Uterus (tissue), 4 donors: ENCODE measurements around the gene SGK2. TPM values are rescaled to one million over a fixed set of nuclear protein-coding genes. Genes with fewer than 3 reads are reported as not detected.

ENCODE experiments used
- DNase-seq, 2 donors: peaks; one replicate each; pipeline ENCODE4 v3.0.0-alpha.2; 2019 to 2020
- H3K27ac ChIP-seq, 2 donors: fragments of 200-600 bp; sonication (generic); 1 replicate in 1 of 2; 2 replicates in 1 of 2; pipeline ENCODE4 v1.5.1; 2016 to 2018
- H3K27me3 ChIP-seq, 2 donors: fragments of 200-600 bp; sonication (generic); one replicate each; pipeline ENCODE4 v1.5.1; 2018 to 2019; ENCODE audit warnings: control low read depth in 1 of 2
- H3K36me3 ChIP-seq, 2 donors: fragments of 200-600 bp; sonication (generic); one replicate each; pipeline ENCODE4 v1.5.1; 2019; ENCODE audit warnings: control low read depth in 1 of 2
- H3K4me1 ChIP-seq, 2 donors: fragments of 200-600 bp; sonication (generic); one replicate each; pipeline ENCODE4 v1.5.1; 2018 to 2019; ENCODE audit warnings: control low read depth in 1 of 2
- H3K4me3 ChIP-seq, 2 donors: fragments of 200-600 bp; sonication (generic); 1 replicate in 1 of 2; 2 replicates in 1 of 2; pipeline ENCODE4 v1.5.1; 2018 to 2019; ENCODE audit warnings: mild to moderate bottlenecking in 1 of 2
- H3K9me3 ChIP-seq, 2 donors: fragments of 200-600 bp; sonication (generic); one replicate each; pipeline ENCODE4 v1.5.1; 2019; ENCODE audit warnings: control low read depth in 1 of 2
- CTCF ChIP-seq, 4 experiments: fragments of 200-600 bp in 2 of 4; fragments of 450-650 bp in 2 of 4; sonication (generic) in 2 of 4; IDR thresholded peaks; one replicate each; pipeline ENCODE4 v1.5.1; 2016 to 2019; ENCODE audit warnings: antibody characterized with exemption in 4 of 4, mild to moderate bottlenecking in 2 of 4, moderate library complexity in 1 of 4
- POLR2A ChIP-seq, 2 donors: fragments of 450-650 bp; IDR thresholded peaks; one replicate each; pipeline ENCODE4 v1.6.1; 2016; ENCODE audit warnings: antibody characterized with exemption in 2 of 2, mild to moderate bottlenecking in 1 of 2, moderate library complexity in 1 of 2
- intact Hi-C: fragments of 100-400 bp; cut with DNase I; formaldehyde crosslinking; loops from one replicate; pipeline ENCODE4 v1.15.1; 2023; ENCODE audit warnings: low total_unique reads
- total RNA-seq, 4 donors: library from RNA; depleted of rRNA in 3 of 4; stranded (reverse); fragments of >200 nt in 3 of 4; gene quantifications; one replicate each; pipeline versions ENCODE4 v1.1.0 to v1.2.4, GENCODE V29; 2014 to 2023
- donor health status: DM: yes; HTN: yes; CAD: no.

The SGK2 gene
- total RNA-seq, 4 donors from 2014 or later = 0.77 to 5.9 (median 2.4) TPM; not detected in 1

- intact Hi-C loops = no loop called here
- TF ChIP-seq POLR2A (IDR thresholded peaks at IDR 0.05) = no peak
- TF ChIP-seq CTCF (IDR thresholded peaks at IDR 0.05) = no peak
- H3K9me3 ChIP-seq = no peaks in the 10 kb centered on the region
- H3K4me1 ChIP-seq = no peaks in the 10 kb centered on the region
- no peak overlapping the region for H3K27ac ChIP-seq
- H3K36me3 ChIP-seq = no peaks in the 10 kb centered on the region
- DNase-seq = no peak
- no peaks in the 10 kb centered on the region for H3K27me3 ChIP-seq
- H3K4me3 ChIP-seq = no peak overlapping the region
Measured at GRCh38 chr20:43550456-43550855, 8.4 kb upstream of the SGK2 start.

- H3K9me3 ChIP-seq = no peaks in the 10 kb centered on the region
- no peak overlapping the region for H3K4me3 ChIP-seq
- DNase-seq = no peak
- no peak for TF ChIP-seq POLR2A (IDR thresholded peaks at IDR 0.05)
- TF ChIP-seq CTCF (IDR thresholded peaks at IDR 0.05) = no peak
- intact Hi-C loops = no loop called here
- no peaks in the 10 kb centered on the region for H3K27me3 ChIP-seq
- H3K36me3 ChIP-seq = no peaks in the 10 kb centered on the region
- no peak overlapping the region for H3K27ac ChIP-seq
- no peaks in the 10 kb centered on the region for H3K4me1 ChIP-seq
Measured at GRCh38 chr20:43554369-43554768, 4.5 kb upstream of the SGK2 start.

GRCh38 chr20:43559147-43559987, 540 bp downstream of the SGK2 start:
- TF ChIP-seq CTCF (IDR thresholded peaks at IDR 0.05) (no peak), POLR2A (IDR thresholded peaks at IDR 0.05) (no peak)
- intact Hi-C loops = no loop called here
- no peak for DNase-seq
- H3K27me3 ChIP-seq = no peaks in the 10 kb centered on the region
- no peak overlapping the region for H3K27ac ChIP-seq
- no peaks in the 10 kb centered on the region for H3K4me1 ChIP-seq
- H3K4me3 ChIP-seq = no peak overlapping the region
- H3K36me3 ChIP-seq = no peaks in the 10 kb centered on the region
- no peaks in the 10 kb centered on the region for H3K9me3 ChIP-seq

GRCh38 chr20:43560974-43561373, 2.1 kb downstream of the SGK2 start:
- TF ChIP-seq POLR2A (IDR thresholded peaks at IDR 0.05) (no peak), CTCF (IDR thresholded peaks at IDR 0.05) (no peak)
- no peak overlapping the region for H3K27ac ChIP-seq
- intact Hi-C loops = no loop called here
- no peaks in the 10 kb centered on the region for H3K27me3 ChIP-seq
- H3K4me1 ChIP-seq = no peaks in the 10 kb centered on the region
- no peak overlapping the region for H3K4me3 ChIP-seq
- no peaks in the 10 kb centered on the region for H3K36me3 ChIP-seq
- DNase-seq = no peak
- H3K9me3 ChIP-seq = no peaks in the 10 kb centered on the region

GRCh38 chr20:43563429-43563828, 4.6 kb downstream of the SGK2 start:
- intact Hi-C loops = no loop called here
- TF ChIP-seq CTCF (IDR thresholded peaks at IDR 0.05) (no peak), POLR2A (IDR thresholded peaks at IDR 0.05) (no peak)
- H3K36me3 ChIP-seq = no peaks in the 10 kb centered on the region
- no peak for DNase-seq
- H3K4me1 ChIP-seq = no peaks in the 10 kb centered on the region
- H3K27me3 ChIP-seq = no peaks in the 10 kb centered on the region
- H3K4me3 ChIP-seq = no peak overlapping the region
- no peaks in the 10 kb centered on the region for H3K9me3 ChIP-seq
- H3K27ac ChIP-seq = no peak overlapping the region
